OCI-LY7 (cell line): ENCODE measurements around the gene SGIP1. TPM values are rescaled to one million over a fixed set of nuclear protein-coding genes. Genes with fewer than 3 reads are reported as not detected.

Source experiments
- BruUV-seq: library from RNA; stranded (reverse); fragments of 400-500 nt; replicated peaks from 2 replicates; lab custom pipeline; 2021; lab: Mats Ljungman, UMichigan
- CTCF ChIA-PET: fragments of 300-600 bp; sonication (Branson Sonifier 250); formaldehyde crosslinking; loops from one replicate; lab custom pipeline; 2022; ENCODE audit warnings: antibody characterized with exemption; ENCODE audit not compliant: unreplicated experiment; lab: Charles Lee
- POLR2A ChIA-PET: fragments of 300-600 bp; sonication (Branson Sonifier 250); formaldehyde crosslinking; loops from one replicate; lab custom pipeline; 2022; ENCODE audit warnings: antibody characterized with exemption; lab: Charles Lee
- DNase-seq: peaks from one replicate; pipeline ENCODE4 v3.0.0-alpha.2; 2015; ENCODE audit warnings: low spot score
- H2AFZ ChIP-seq: fragments of 200-600 bp; sonication (generic), shearing (Covaris generic); 2 replicates; pipeline ENCODE4 v1.6.1; 2014; ENCODE audit warnings: mild to moderate bottlenecking, antibody characterized with exemption, low read length, moderate library complexity
- H3K27ac ChIP-seq: fragments of 200-600 bp; sonication (generic); 2 replicates; pipeline ENCODE4 v1.5.1; 2014; ENCODE audit warnings: mixed run types, low read depth, mild to moderate bottlenecking, moderate library complexity, low read length, inconsistent platforms; ENCODE audit not compliant: poor library complexity, severe bottlenecking
- H3K36me3 ChIP-seq: fragments of 200-600 bp; sonication (generic); 2 replicates; pipeline ENCODE4 v1.6.1; 2014; ENCODE audit warnings: mild to moderate bottlenecking, antibody characterized with exemption, low read length, moderate library complexity, mixed read lengths; ENCODE audit not compliant: insufficient read depth
- H3K4me1 ChIP-seq: fragments of 200-600 bp; sonication (generic); 2 replicates; pipeline ENCODE4 v1.5.1; 2014; ENCODE audit warnings: mild to moderate bottlenecking, low read length; ENCODE audit not compliant: insufficient read depth, poor library complexity, severe bottlenecking
- H3K4me2 ChIP-seq: fragments of 200-600 bp; sonication (generic); 2 replicates; pipeline ENCODE4 v1.6.1; 2014; ENCODE audit warnings: mild to moderate bottlenecking, low read length
- H3K4me3 ChIP-seq: fragments of 200-600 bp; sonication (generic); 2 replicates; pipeline ENCODE4 v1.5.1; 2014; ENCODE audit warnings: mild to moderate bottlenecking, low read depth, low read length; ENCODE audit not compliant: poor library complexity, severe bottlenecking
- H3K79me2 ChIP-seq: fragments of 200-600 bp; sonication (generic); 2 replicates; pipeline ENCODE4 v1.6.1; 2016; ENCODE audit warnings: low read depth, mild to moderate bottlenecking, low read length, moderate library complexity, mixed read lengths; ENCODE audit not compliant: insufficient read depth
- H3K9me2 ChIP-seq: fragments of 200-600 bp; sonication (generic); 2 replicates; pipeline ENCODE4 v1.6.1; 2016; ENCODE audit warnings: mild to moderate bottlenecking, low read length, mixed read lengths; ENCODE audit not compliant: insufficient read depth
- H3K9me3 ChIP-seq: fragments of 200-600 bp; sonication (generic); 2 replicates; pipeline ENCODE4 v1.6.1; 2014; ENCODE audit warnings: mild to moderate bottlenecking, mixed run types, low read length, mixed read lengths
- H4K20me1 ChIP-seq: fragments of 200-600 bp; sonication (generic); 2 replicates; pipeline ENCODE4 v1.6.1; 2014; ENCODE audit warnings: mild to moderate bottlenecking, antibody characterized with exemption, low read length, moderate library complexity, mixed read lengths; ENCODE audit not compliant: insufficient read depth
- EZH2phosphoT487 ChIP-seq: fragments of 200-600 bp; sonication (generic); IDR thresholded peaks from 2 replicates; pipeline ENCODE4 v1.6.1; 2018; ENCODE audit warnings: low read depth, borderline replicate concordance, mild to moderate bottlenecking, mixed run types, antibody characterized with exemption, low read length, moderate library complexity, mixed read lengths
- intact Hi-C: fragments of 100-400 bp; cut with micrococcal nuclease; formaldehyde crosslinking; loops from one replicate; pipeline ENCODE4 v1.10.0; 2022; ENCODE audit not compliant: unreplicated experiment
- total RNA-seq, 2 experiments: library from RNA; depleted of rRNA in 1 of 2; stranded (reverse); fragments of >200 nt in 1 of 2; shearing (Covaris generic) in 1 of 2; gene quantifications; 2 replicates each; pipeline ENCODE4 v1.2.3, GENCODE V29; 2014 to 2022
- TF ChIP-seq, protein P1 (sequence below): fragments of 200-600 bp; sonication (generic); conservative IDR thresholded peaks from 2 replicates; pipeline ENCODE4 v1.5.1; 2014; ENCODE audit warnings: mild to moderate bottlenecking, antibody characterized with exemption, low read length, moderate library complexity, mixed read lengths

SGIP1 gene
- total RNA-seq, 2 experiments from 2014 or later: not detected

GRCh38 chr1:66729119-66729518, 195.2 kb downstream of the SGIP1 start:
- Histone ChIP-seq H3K36me3 (no peaks in the 10 kb centered on the region), H3K9me2 (no peaks in the 10 kb centered on the region), H3K4me3 (no peak overlapping the region), H3K79me2 (no peaks in the 10 kb centered on the region), H3K9me3 (no peaks in the 10 kb centered on the region), H3K27ac (no peak overlapping the region), H2AFZ (peak overlapping the region; percentile 53; the same call in 1 of the 2 replicates), H3K4me2 (no peak overlapping the region; the same call in 1 of the 2 replicates), H4K20me1 (no peaks in the 10 kb centered on the region), H3K4me1 (peaks cover 19% of the 10 kb centered on the region)
- no peak for DNase-seq
- ChIA-PET CTCF (no interaction called here), POLR2A (interaction anchor here (1.4 kb wide), 1 partner anchor 10 kb away, joined by 5 read pairs; no protein-coding TSS in a partner anchor)
- intact Hi-C loops: loop anchor here (5.0 kb wide), 1 partner anchor 477 kb away; no protein-coding TSS in a partner anchor
- no peak for TF ChIP-seq EZH2phosphoT487
- TF ChIP-seq, protein P1, sequence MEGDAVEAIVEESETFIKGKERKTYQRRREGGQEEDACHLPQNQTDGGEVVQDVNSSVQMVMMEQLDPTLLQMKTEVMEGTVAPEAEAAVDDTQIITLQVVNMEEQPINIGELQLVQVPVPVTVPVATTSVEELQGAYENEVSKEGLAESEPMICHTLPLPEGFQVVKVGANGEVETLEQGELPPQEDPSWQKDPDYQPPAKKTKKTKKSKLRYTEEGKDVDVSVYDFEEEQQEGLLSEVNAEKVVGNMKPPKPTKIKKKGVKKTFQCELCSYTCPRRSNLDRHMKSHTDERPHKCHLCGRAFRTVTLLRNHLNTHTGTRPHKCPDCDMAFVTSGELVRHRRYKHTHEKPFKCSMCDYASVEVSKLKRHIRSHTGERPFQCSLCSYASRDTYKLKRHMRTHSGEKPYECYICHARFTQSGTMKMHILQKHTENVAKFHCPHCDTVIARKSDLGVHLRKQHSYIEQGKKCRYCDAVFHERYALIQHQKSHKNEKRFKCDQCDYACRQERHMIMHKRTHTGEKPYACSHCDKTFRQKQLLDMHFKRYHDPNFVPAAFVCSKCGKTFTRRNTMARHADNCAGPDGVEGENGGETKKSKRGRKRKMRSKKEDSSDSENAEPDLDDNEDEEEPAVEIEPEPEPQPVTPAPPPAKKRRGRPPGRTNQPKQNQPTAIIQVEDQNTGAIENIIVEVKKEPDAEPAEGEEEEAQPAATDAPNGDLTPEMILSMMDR: no peak
- no TSS peak for BruUV-seq

- TF ChIP-seq, protein P1: no peak
- TF ChIP-seq EZH2phosphoT487: no peak
- Histone ChIP-seq H3K36me3 (no peaks in the 10 kb centered on the region), H2AFZ (peak overlapping the region; percentile 53; the same call in 1 of the 2 replicates), H3K9me3 (no peaks in the 10 kb centered on the region), H3K4me2 (no peak overlapping the region; the same call in 1 of the 2 replicates), H3K27ac (no peak overlapping the region), H3K4me3 (no peak overlapping the region), H3K9me2 (no peaks in the 10 kb centered on the region), H3K4me1 (peaks cover 19% of the 10 kb centered on the region), H4K20me1 (no peaks in the 10 kb centered on the region), H3K79me2 (no peaks in the 10 kb centered on the region)
- intact Hi-C loops: loop anchor here (5.0 kb wide), 1 partner anchor 477 kb away; no protein-coding TSS in a partner anchor
- POLR2A ChIA-PET: interaction anchor here (1.4 kb wide), 2 partner anchors 10 to 11 kb away, joined by 4 to 5 read pairs; no protein-coding TSS in a partner anchor
- CTCF ChIA-PET: no interaction called here
- DNase-seq: no peak
- BruUV-seq: no TSS peak
Observed at GRCh38 chr1:66729523-66729922, 195.6 kb downstream of the SGIP1 start.

DNA sequence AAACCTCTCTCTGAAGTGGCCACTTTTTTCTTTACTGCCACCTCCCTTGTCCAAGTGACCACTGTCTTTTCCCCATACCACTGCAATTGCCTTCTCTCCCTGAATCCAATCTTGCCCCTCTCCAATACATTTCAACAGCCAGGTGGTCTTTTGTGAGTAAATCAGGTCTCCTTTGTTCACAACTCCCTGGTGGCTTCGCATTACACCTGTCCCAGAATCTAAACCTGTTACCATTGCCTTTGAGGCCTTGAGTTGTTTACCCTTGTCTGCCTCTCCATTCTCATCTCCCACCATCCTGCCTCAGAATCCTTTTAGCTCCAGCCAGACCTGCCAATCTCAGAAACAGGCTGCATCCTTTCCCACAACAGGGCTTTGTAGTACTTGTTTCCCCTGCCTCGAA, 196.5 kb downstream of the SGIP1 start:
- H4K20me1 ChIP-seq: no peaks in the 10 kb centered on the region
- no peak for DNase-seq
- no peaks in the 10 kb centered on the region for H3K9me2 ChIP-seq
- H3K9me3 ChIP-seq: no peaks in the 10 kb centered on the region
- no peak overlapping the region for H3K4me3 ChIP-seq
- H3K4me1 ChIP-seq: peaks cover 19% of the 10 kb centered on the region
- H3K27ac ChIP-seq: no peak overlapping the region
- H3K36me3 ChIP-seq: no peaks in the 10 kb centered on the region
- no peak for TF ChIP-seq EZH2phosphoT487
- TF ChIP-seq, protein P1: no peak
- intact Hi-C loops: no loop called here
- BruUV-seq: no TSS peak
- CTCF ChIA-PET: no interaction called here
- H3K4me2 ChIP-seq: no peak overlapping the region
- H3K79me2 ChIP-seq: no peaks in the 10 kb centered on the region
- no peak overlapping the region for H2AFZ ChIP-seq
- POLR2A ChIA-PET: interaction anchor here (0.6 to 1.4 kb wide), 2 partner anchors 12 to 20 kb away, joined by 3 to 4 read pairs; no protein-coding TSS in a partner anchor
